ENCODE measurements around the gene SLC9A1.

The SLC9A1 gene

GRCh38 chr1:27133158-27133557 lies 21.8 kb downstream of the SLC9A1 start:
- WGBS (ENCODE audit: extremely low coverage, insufficient coverage, low lambda C conversion rate), result no CpG with 5 or more reads among the region's 5 CpGs

GRCh38 chr1:27132624-27133023 lies 22.3 kb downstream of the SLC9A1 start:
- no peak for DNase-seq
- H3K4me3 ChIP-seq (ENCODE audit: low read length), result no peak overlapping the region
- H2AK5ac ChIP-seq (ENCODE audit: low read length), result no peak overlapping the region
- no peak overlapping the region for H2BK15ac ChIP-seq (replicated peaks; ENCODE audit: low read depth)
- peaks cover 6% of the 10 kb centered on the region for H3K4me1 ChIP-seq (ENCODE audit: control insufficient read depth, low read depth, low read length)
- H3K27me3 ChIP-seq (ENCODE audit: insufficient read depth, low read length, poor library complexity), result no peaks in the 10 kb centered on the region
- no CpG with 5 or more reads among the region's 7 CpGs for WGBS (ENCODE audit: extremely low coverage, insufficient coverage, low lambda C conversion rate)
- no peak overlapping the region for H2BK5ac ChIP-seq (ENCODE audit: low read length)
- H3K9ac ChIP-seq (ENCODE audit: low read length), result no peak overlapping the region
- no peak overlapping the region for H3K23ac ChIP-seq (ENCODE audit: low read length)
- peaks cover 10% of the 10 kb centered on the region for H3K79me1 ChIP-seq (ENCODE audit: low read length)
- H3K56ac ChIP-seq (ENCODE audit: low read length), result no peak overlapping the region
- no peak overlapping the region for H3K4ac ChIP-seq (ENCODE audit: low read depth, low read length)
- no peak overlapping the region for H2BK120ac ChIP-seq (ENCODE audit: low read depth, low read length)
- H3K18ac ChIP-seq (ENCODE audit: low read length), result no peak overlapping the region
- no peak overlapping the region for H3K4me2 ChIP-seq (ENCODE audit: low read length)
- no peaks in the 10 kb centered on the region for H3K36me3 ChIP-seq (ENCODE audit: control insufficient read depth, insufficient read depth, low read length)
- no peak overlapping the region for H4K8ac ChIP-seq (ENCODE audit: low read depth, low read length)
- no peak overlapping the region for H3K27ac ChIP-seq (ENCODE audit: low read depth, low read length)
- no peak overlapping the region for H4K5ac ChIP-seq (ENCODE audit: low read length)
- no peaks in the 10 kb centered on the region for H3K79me2 ChIP-seq (ENCODE audit: control insufficient read depth, insufficient read depth, low read length)

More at GRCh38 chr1:27133158-27133557, 21.8 kb downstream of the SLC9A1 start:
- H3K4me2 ChIP-seq (ENCODE audit: low read length), result no peak overlapping the region
- no peak overlapping the region for H2AK5ac ChIP-seq (ENCODE audit: low read length)
- H3K27ac ChIP-seq (ENCODE audit: low read depth, low read length), result no peak overlapping the region
- H3K27me3 ChIP-seq (ENCODE audit: insufficient read depth, low read length, poor library complexity), result no peaks in the 10 kb centered on the region
- H2BK5ac ChIP-seq (ENCODE audit: low read length), result no peak overlapping the region
- no peak overlapping the region for H3K18ac ChIP-seq (ENCODE audit: low read length)
- no peak overlapping the region for H4K8ac ChIP-seq (ENCODE audit: low read depth, low read length)
- peaks cover under 1% of the 10 kb centered on the region for H3K79me2 ChIP-seq (ENCODE audit: control insufficient read depth, insufficient read depth, low read length)
- no peak overlapping the region for H3K9ac ChIP-seq (ENCODE audit: low read length)
- no peaks in the 10 kb centered on the region for H3K36me3 ChIP-seq (ENCODE audit: control insufficient read depth, insufficient read depth, low read length)
- no peak overlapping the region for H2BK15ac ChIP-seq (replicated peaks; ENCODE audit: low read depth)
- no peak overlapping the region for H2BK120ac ChIP-seq (ENCODE audit: low read depth, low read length)
- H3K4me1 ChIP-seq (ENCODE audit: control insufficient read depth, low read depth, low read length), result peaks cover 8% of the 10 kb centered on the region
- no peak for DNase-seq
- H3K4ac ChIP-seq (ENCODE audit: low read depth, low read length), result no peak overlapping the region
- no peak overlapping the region for H3K56ac ChIP-seq (ENCODE audit: low read length)
- peaks cover 10% of the 10 kb centered on the region for H3K79me1 ChIP-seq (ENCODE audit: low read length)
- H3K4me3 ChIP-seq (ENCODE audit: low read length), result no peak overlapping the region
- H4K5ac ChIP-seq (ENCODE audit: low read length), result no peak overlapping the region
- no peak overlapping the region for H3K23ac ChIP-seq (ENCODE audit: low read length)

- H3K4me2 ChIP-seq (ENCODE audit: low read length), result no peak overlapping the region
- no peak overlapping the region for H3K56ac ChIP-seq (ENCODE audit: low read length)
- H3K9ac ChIP-seq (ENCODE audit: low read length), result no peak overlapping the region
- DNase-seq, result no peak
- H2BK15ac ChIP-seq (replicated peaks; ENCODE audit: low read depth), result no peak overlapping the region
- no peak overlapping the region for H3K4ac ChIP-seq (ENCODE audit: low read depth, low read length)
- no peaks in the 10 kb centered on the region for H3K36me3 ChIP-seq (ENCODE audit: control insufficient read depth, insufficient read depth, low read length)
- no peak overlapping the region for H3K4me3 ChIP-seq (ENCODE audit: low read length)
- H2AK5ac ChIP-seq (ENCODE audit: low read length), result no peak overlapping the region
- no peak overlapping the region for H3K18ac ChIP-seq (ENCODE audit: low read length)
- no peak overlapping the region for H2BK5ac ChIP-seq (ENCODE audit: low read length)
- H3K27me3 ChIP-seq (ENCODE audit: insufficient read depth, low read length, poor library complexity), result no peaks in the 10 kb centered on the region
- H4K8ac ChIP-seq (ENCODE audit: low read depth, low read length), result no peak overlapping the region
- no peak overlapping the region for H3K27ac ChIP-seq (ENCODE audit: low read depth, low read length)
- no peak overlapping the region for H4K5ac ChIP-seq (ENCODE audit: low read length)
- no peak overlapping the region for H3K23ac ChIP-seq (ENCODE audit: low read length)
- H3K79me1 ChIP-seq (ENCODE audit: low read length), result peaks cover 8% of the 10 kb centered on the region
- H2BK120ac ChIP-seq (ENCODE audit: low read depth, low read length), result no peak overlapping the region
- H3K4me1 ChIP-seq (ENCODE audit: control insufficient read depth, low read depth, low read length), result peaks cover 3% of the 10 kb centered on the region
- no CpG with 5 or more reads among the region's 4 CpGs for WGBS (ENCODE audit: extremely low coverage, insufficient coverage, low lambda C conversion rate)
- no peaks in the 10 kb centered on the region for H3K79me2 ChIP-seq (ENCODE audit: control insufficient read depth, insufficient read depth, low read length)
Observed at GRCh38 chr1:27132147-27132546, 22.8 kb downstream of the SLC9A1 start.

GRCh38 chr1:27130798-27131197 lies 24.1 kb downstream of the SLC9A1 start:
- H4K5ac ChIP-seq (ENCODE audit: low read length), result no peak overlapping the region
- no peaks in the 10 kb centered on the region for H3K27me3 ChIP-seq (ENCODE audit: insufficient read depth, low read length, poor library complexity)
- H3K4me2 ChIP-seq (ENCODE audit: low read length), result no peak overlapping the region
- H2BK5ac ChIP-seq (ENCODE audit: low read length), result no peak overlapping the region
- H2BK120ac ChIP-seq (ENCODE audit: low read depth, low read length), result no peak overlapping the region
- H3K23ac ChIP-seq (ENCODE audit: low read length), result no peak overlapping the region
- H4K8ac ChIP-seq (ENCODE audit: low read depth, low read length), result no peak overlapping the region
- no peaks in the 10 kb centered on the region for H3K79me2 ChIP-seq (ENCODE audit: control insufficient read depth, insufficient read depth, low read length)
- peaks cover 3% of the 10 kb centered on the region for H3K79me1 ChIP-seq (ENCODE audit: low read length)
- WGBS (ENCODE audit: extremely low coverage, insufficient coverage, low lambda C conversion rate), result no CpG with 5 or more reads among the region's 3 CpGs
- no peak overlapping the region for H3K56ac ChIP-seq (ENCODE audit: low read length)
- no peak overlapping the region for H2BK15ac ChIP-seq (replicated peaks; ENCODE audit: low read depth)
- H3K36me3 ChIP-seq (ENCODE audit: control insufficient read depth, insufficient read depth, low read length), result no peaks in the 10 kb centered on the region
- H3K4me1 ChIP-seq (ENCODE audit: control insufficient read depth, low read depth, low read length), result no peaks in the 10 kb centered on the region
- no peak overlapping the region for H3K9ac ChIP-seq (ENCODE audit: low read length)
- H3K18ac ChIP-seq (ENCODE audit: low read length), result no peak overlapping the region
- no peak overlapping the region for H3K4ac ChIP-seq (ENCODE audit: low read depth, low read length)
- no peak for DNase-seq
- no peak overlapping the region for H3K27ac ChIP-seq (ENCODE audit: low read depth, low read length)
- no peak overlapping the region for H3K4me3 ChIP-seq (ENCODE audit: low read length)
- no peak overlapping the region for H2AK5ac ChIP-seq (ENCODE audit: low read length)

GRCh38 chr1:27129225-27129624 lies 25.7 kb downstream of the SLC9A1 start:
- H2BK5ac ChIP-seq (ENCODE audit: low read length), result no peak overlapping the region
- H3K4me3 ChIP-seq (ENCODE audit: low read length), result no peak overlapping the region
- no peak overlapping the region for H3K56ac ChIP-seq (ENCODE audit: low read length)
- H2AK5ac ChIP-seq (ENCODE audit: low read length), result no peak overlapping the region
- H3K4me2 ChIP-seq (ENCODE audit: low read length), result no peak overlapping the region
- no CpG with 5 or more reads among the region's 3 CpGs for WGBS (ENCODE audit: extremely low coverage, insufficient coverage, low lambda C conversion rate)
- H3K27ac ChIP-seq (ENCODE audit: low read depth, low read length), result no peak overlapping the region
- no peak overlapping the region for H2BK120ac ChIP-seq (ENCODE audit: low read depth, low read length)
- H3K36me3 ChIP-seq (ENCODE audit: control insufficient read depth, insufficient read depth, low read length), result no peaks in the 10 kb centered on the region
- H3K18ac ChIP-seq (ENCODE audit: low read length), result no peak overlapping the region
- no peaks in the 10 kb centered on the region for H3K79me2 ChIP-seq (ENCODE audit: control insufficient read depth, insufficient read depth, low read length)
- H3K27me3 ChIP-seq (ENCODE audit: insufficient read depth, low read length, poor library complexity), result no peaks in the 10 kb centered on the region
- no peaks in the 10 kb centered on the region for H3K4me1 ChIP-seq (ENCODE audit: control insufficient read depth, low read depth, low read length)
- H4K8ac ChIP-seq (ENCODE audit: low read depth, low read length), result no peak overlapping the region
- H3K79me1 ChIP-seq (ENCODE audit: low read length), result no peaks in the 10 kb centered on the region
- H3K9ac ChIP-seq (ENCODE audit: low read length), result no peak overlapping the region
- H2BK15ac ChIP-seq (replicated peaks; ENCODE audit: low read depth), result no peak overlapping the region
- H3K4ac ChIP-seq (ENCODE audit: low read depth, low read length), result no peak overlapping the region
- no peak for DNase-seq
- H4K5ac ChIP-seq (ENCODE audit: low read length), result no peak overlapping the region
- no peak overlapping the region for H3K23ac ChIP-seq (ENCODE audit: low read length)

- Histone ChIP-seq H3K9ac (ENCODE audit: low read length) (no peak overlapping the region), H3K27ac (ENCODE audit: low read depth, low read length) (no peak overlapping the region)
- WGBS (ENCODE audit: extremely low coverage, insufficient coverage, low lambda C conversion rate), result no CpG with 5 or more reads among the region's 3 CpGs
Observed at GRCh38 chr1:27127419-27127818, 27.5 kb downstream of the SLC9A1 start.

More at GRCh38 chr1:27127419-27127818, 27.5 kb downstream of the SLC9A1 start:
- Histone ChIP-seq H3K18ac (ENCODE audit: low read length) (no peak overlapping the region), H2BK5ac (ENCODE audit: low read length) (no peak overlapping the region), H3K4me1 (ENCODE audit: control insufficient read depth, low read depth, low read length) (no peaks in the 10 kb centered on the region), H3K79me2 (ENCODE audit: control insufficient read depth, insufficient read depth, low read length) (no peaks in the 10 kb centered on the region), H3K4ac (ENCODE audit: low read depth, low read length) (no peak overlapping the region), H2AK5ac (ENCODE audit: low read length) (no peak overlapping the region), H3K4me3 (ENCODE audit: low read length) (no peak overlapping the region), H3K27me3 (ENCODE audit: insufficient read depth, low read length, poor library complexity) (no peaks in the 10 kb centered on the region), H2BK15ac (replicated peaks; ENCODE audit: low read depth) (no peak overlapping the region), H4K5ac (ENCODE audit: low read length) (no peak overlapping the region), H4K8ac (ENCODE audit: low read depth, low read length) (no peak overlapping the region), H3K23ac (ENCODE audit: low read length) (no peak overlapping the region), H3K36me3 (ENCODE audit: control insufficient read depth, insufficient read depth, low read length) (no peaks in the 10 kb centered on the region), H3K79me1 (ENCODE audit: low read length) (no peaks in the 10 kb centered on the region), H3K4me2 (ENCODE audit: low read length) (no peak overlapping the region), H2BK120ac (ENCODE audit: low read depth, low read length) (no peak overlapping the region), H3K56ac (ENCODE audit: low read length) (no peak overlapping the region)
- DNase-seq, result no peak
